ENCODE results near the gene ARMC2.

DNA sequence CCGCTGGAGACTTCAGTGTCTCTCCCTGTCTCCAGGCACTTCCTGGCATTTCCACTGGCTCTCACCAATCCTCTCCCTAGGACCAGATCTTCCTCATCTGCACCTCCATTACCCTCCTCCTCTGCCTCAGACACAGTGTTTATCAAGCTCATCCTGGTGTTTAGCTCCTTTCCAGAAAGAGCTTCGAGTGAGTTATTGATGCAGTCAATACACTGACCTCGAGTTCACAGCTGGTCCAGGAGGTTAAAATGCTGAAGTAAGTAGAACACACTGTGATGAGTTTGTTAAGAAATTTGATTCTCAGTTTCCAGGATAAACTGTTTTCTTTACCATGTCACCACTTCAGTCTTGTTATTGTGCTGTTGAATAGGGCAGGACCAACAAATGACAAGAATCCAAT, 42.1 kb upstream of the ARMC2 start:
- TF ChIP-seq, protein P1, sequence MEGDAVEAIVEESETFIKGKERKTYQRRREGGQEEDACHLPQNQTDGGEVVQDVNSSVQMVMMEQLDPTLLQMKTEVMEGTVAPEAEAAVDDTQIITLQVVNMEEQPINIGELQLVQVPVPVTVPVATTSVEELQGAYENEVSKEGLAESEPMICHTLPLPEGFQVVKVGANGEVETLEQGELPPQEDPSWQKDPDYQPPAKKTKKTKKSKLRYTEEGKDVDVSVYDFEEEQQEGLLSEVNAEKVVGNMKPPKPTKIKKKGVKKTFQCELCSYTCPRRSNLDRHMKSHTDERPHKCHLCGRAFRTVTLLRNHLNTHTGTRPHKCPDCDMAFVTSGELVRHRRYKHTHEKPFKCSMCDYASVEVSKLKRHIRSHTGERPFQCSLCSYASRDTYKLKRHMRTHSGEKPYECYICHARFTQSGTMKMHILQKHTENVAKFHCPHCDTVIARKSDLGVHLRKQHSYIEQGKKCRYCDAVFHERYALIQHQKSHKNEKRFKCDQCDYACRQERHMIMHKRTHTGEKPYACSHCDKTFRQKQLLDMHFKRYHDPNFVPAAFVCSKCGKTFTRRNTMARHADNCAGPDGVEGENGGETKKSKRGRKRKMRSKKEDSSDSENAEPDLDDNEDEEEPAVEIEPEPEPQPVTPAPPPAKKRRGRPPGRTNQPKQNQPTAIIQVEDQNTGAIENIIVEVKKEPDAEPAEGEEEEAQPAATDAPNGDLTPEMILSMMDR (conservative IDR thresholded peaks at IDR 0.05 in 1 of 2, IDR thresholded peaks at IDR 0.05 in 1 of 2; ENCODE audit: extremely low read depth in 1 of 2, insufficient read depth in 1 of 2, low read depth in 1 of 2, low read length in 2 of 2) = no peak
- no peak for TF ChIP-seq EZH2 (IDR thresholded peaks at IDR 0.05; ENCODE audit: borderline replicate concordance, low read length)
